ENCODE results near the gene LYG1. TPM values are rescaled to one million over a fixed set of nuclear protein-coding genes. Genes with fewer than 3 reads are reported as not detected.

The LYG1 gene
- total and polyA plus RNA-seq, 9 of the 15 experiments (the other 6 are each of a cell fraction or from before 2014, with no cell fraction given): 0.64 to 2.6 (median 1.2) TPM

GRCh38 chr2:99337113-99338028 lies 36.4 kb upstream of the LYG1 start, which contains the start of gene EIF5B (continued):
- no peak for TF ChIP-seq POLR2AphosphoS2 (IDR thresholded peaks at IDR 0.05; ENCODE audit: low read length)
- TF ChIP-seq ZBTB49 (CRISPR knock-in tag; IDR thresholded peaks at IDR 0.05; ENCODE audit: borderline replicate concordance): no peak
- no peak for TF ChIP-seq ATF1 (CRISPR knock-in tag; IDR thresholded peaks at IDR 0.05)
- TF ChIP-seq ATF1 (tag; IDR thresholded peaks at IDR 0.05): peak; percentile 64
- TF ChIP-seq CREB3 (tag; conservative IDR thresholded peaks at IDR 0.05; ENCODE audit: low read depth): 0 out of 2 replicates have a peak, but pooled peaks have one; percentile 26
- TF ChIP-seq PATZ1 (CRISPR knock-in tag; IDR thresholded peaks at IDR 0.05; ENCODE audit: borderline replicate concordance): no peak
- TF ChIP-seq DLX4 (CRISPR knock-in tag; IDR thresholded peaks at IDR 0.05): no peak
- no peak for TF ChIP-seq ETV6 (IDR thresholded peaks at IDR 0.05; ENCODE audit: borderline replicate concordance in 1 of 2, low read depth in 2 of 2, low read length in 1 of 2)
- TF ChIP-seq ETV6 (CRISPR knock-in tag; IDR thresholded peaks at IDR 0.05; ENCODE audit: borderline replicate concordance): 0 out of 2 replicates have a peak, but pooled peaks have one; percentile 50
- no peak for TF ChIP-seq ZNF518B (CRISPR knock-in tag; IDR thresholded peaks at IDR 0.05)
- no peak for TF ChIP-seq ZNF717 (CRISPR knock-in tag; IDR thresholded peaks at IDR 0.05)
- no peak for TF ChIP-seq ZFPM2 (CRISPR knock-in tag; IDR thresholded peaks at IDR 0.05)
- no peak for TF ChIP-seq CLOCK (CRISPR knock-in tag; IDR thresholded peaks at IDR 0.05; ENCODE audit: borderline replicate concordance)
- TF ChIP-seq ZNF778 (CRISPR knock-in tag; IDR thresholded peaks at IDR 0.05): no peak
